Glutamatergic neuron (in vitro differentiated cells): ENCODE measurements around the gene DRGX. TPM values are rescaled to one million over a fixed set of nuclear protein-coding genes. Genes with fewer than 3 reads are reported as not detected.

Source experiments
- DNase-seq: peaks from one replicate; pipeline ENCODE4 v3.0.0; 2022
- H3K27ac Mint-ChIP-seq: one replicate; pipeline ENCODE4 v1.8.0; 2020; ENCODE audit warnings: mild to moderate bottlenecking, mixed read lengths, inconsistent platforms; ENCODE audit not compliant: unreplicated experiment
- H3K27me3 Mint-ChIP-seq: one replicate; pipeline ENCODE4 v1.8.0; 2020; ENCODE audit warnings: mild to moderate bottlenecking, moderate library complexity, mixed read lengths, inconsistent platforms; ENCODE audit not compliant: unreplicated experiment
- H3K36me3 Mint-ChIP-seq: one replicate; pipeline ENCODE4 v1.8.0; 2020; ENCODE audit warnings: mild to moderate bottlenecking, mixed read lengths, inconsistent platforms; ENCODE audit not compliant: unreplicated experiment
- H3K4me1 Mint-ChIP-seq: one replicate; pipeline ENCODE4 v1.8.0; 2020; ENCODE audit warnings: mild to moderate bottlenecking, low read depth, mixed read lengths, inconsistent platforms; ENCODE audit not compliant: unreplicated experiment
- H3K4me3 Mint-ChIP-seq: one replicate; pipeline ENCODE4 v1.8.0; 2020; ENCODE audit warnings: mild to moderate bottlenecking, mixed read lengths, inconsistent platforms; ENCODE audit not compliant: unreplicated experiment
- H3K9me3 Mint-ChIP-seq: one replicate; pipeline ENCODE4 v1.8.0; 2020; ENCODE audit warnings: mild to moderate bottlenecking, moderate library complexity, mixed read lengths, inconsistent platforms; ENCODE audit not compliant: unreplicated experiment
- total RNA-seq: library from RNA; stranded (reverse); fragmentation: NEBNext Ultra II Directional; extraction: Animal tissue kit (Norgen Biotek cat#: 25700); gene quantifications from one replicate; pipeline ENCODE4 v1.2.1, GENCODE V29; 2021; ENCODE audit not compliant: unreplicated experiment
- TF ChIP-seq, protein P1 (sequence below): fragments of 200-600 bp; sonication (generic); IDR thresholded peaks from one replicate; pipeline ENCODE4 v1.5.0; 2021; ENCODE audit not compliant: partially characterized antibody, unreplicated experiment

DRGX gene
- total RNA-seq, 1 donor from 2014 or later: 65.2 TPM

GRCh38 chr10:49365275-49365674 is 30.6 kb downstream of the DRGX start:
- Mint-ChIP-seq H3K4me1 (peaks cover 48% of the 10 kb centered on the region), H3K27me3 (peaks cover 8% of the 10 kb centered on the region), H3K36me3 (no peaks in the 10 kb centered on the region), H3K9me3 (peaks cover 11% of the 10 kb centered on the region), H3K4me3 (peak overlapping the region; percentile 54), H3K27ac (no peak overlapping the region)
- no peak for DNase-seq
- TF ChIP-seq, protein P1, sequence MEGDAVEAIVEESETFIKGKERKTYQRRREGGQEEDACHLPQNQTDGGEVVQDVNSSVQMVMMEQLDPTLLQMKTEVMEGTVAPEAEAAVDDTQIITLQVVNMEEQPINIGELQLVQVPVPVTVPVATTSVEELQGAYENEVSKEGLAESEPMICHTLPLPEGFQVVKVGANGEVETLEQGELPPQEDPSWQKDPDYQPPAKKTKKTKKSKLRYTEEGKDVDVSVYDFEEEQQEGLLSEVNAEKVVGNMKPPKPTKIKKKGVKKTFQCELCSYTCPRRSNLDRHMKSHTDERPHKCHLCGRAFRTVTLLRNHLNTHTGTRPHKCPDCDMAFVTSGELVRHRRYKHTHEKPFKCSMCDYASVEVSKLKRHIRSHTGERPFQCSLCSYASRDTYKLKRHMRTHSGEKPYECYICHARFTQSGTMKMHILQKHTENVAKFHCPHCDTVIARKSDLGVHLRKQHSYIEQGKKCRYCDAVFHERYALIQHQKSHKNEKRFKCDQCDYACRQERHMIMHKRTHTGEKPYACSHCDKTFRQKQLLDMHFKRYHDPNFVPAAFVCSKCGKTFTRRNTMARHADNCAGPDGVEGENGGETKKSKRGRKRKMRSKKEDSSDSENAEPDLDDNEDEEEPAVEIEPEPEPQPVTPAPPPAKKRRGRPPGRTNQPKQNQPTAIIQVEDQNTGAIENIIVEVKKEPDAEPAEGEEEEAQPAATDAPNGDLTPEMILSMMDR: no peak

- peaks cover 12% of the 10 kb centered on the region for H3K27me3 Mint-ChIP-seq
- DNase-seq: no peak
- peaks cover 15% of the 10 kb centered on the region for H3K9me3 Mint-ChIP-seq
- TF ChIP-seq, protein P1: no peak
- peaks cover 51% of the 10 kb centered on the region for H3K4me1 Mint-ChIP-seq
- H3K27ac Mint-ChIP-seq: peak overlapping the region; percentile 90
- no peaks in the 10 kb centered on the region for H3K36me3 Mint-ChIP-seq
- H3K4me3 Mint-ChIP-seq: peak overlapping the region; percentile 72
These were observed 31.1 kb downstream of the DRGX start for GRCh38 chr10:49364747-49365146.

- Mint-ChIP-seq H3K36me3 (no peaks in the 10 kb centered on the region), H3K4me3 (peak overlapping the region; percentile 72), H3K27ac (peak overlapping the region; percentile 90), H3K4me1 (peaks cover 47% of the 10 kb centered on the region), H3K9me3 (peaks cover 20% of the 10 kb centered on the region), H3K27me3 (peaks cover 17% of the 10 kb centered on the region)
- no peak for DNase-seq
- TF ChIP-seq, protein P1: no peak
These were observed 31.8 kb downstream of the DRGX start for GRCh38 chr10:49364051-49364450.

- peaks cover 2% of the 10 kb centered on the region for H3K36me3 Mint-ChIP-seq
- peaks cover 48% of the 10 kb centered on the region for H3K4me1 Mint-ChIP-seq
- TF ChIP-seq, protein P1: no peak
- no peak for DNase-seq
- H3K9me3 Mint-ChIP-seq: peaks cover 25% of the 10 kb centered on the region
- peaks cover 17% of the 10 kb centered on the region for H3K27me3 Mint-ChIP-seq
- peak overlapping the region; percentile 90 for H3K27ac Mint-ChIP-seq
- peak overlapping the region; percentile 72 for H3K4me3 Mint-ChIP-seq
These were observed 32.4 kb downstream of the DRGX start for GRCh38 chr10:49363309-49364031.

DNA sequence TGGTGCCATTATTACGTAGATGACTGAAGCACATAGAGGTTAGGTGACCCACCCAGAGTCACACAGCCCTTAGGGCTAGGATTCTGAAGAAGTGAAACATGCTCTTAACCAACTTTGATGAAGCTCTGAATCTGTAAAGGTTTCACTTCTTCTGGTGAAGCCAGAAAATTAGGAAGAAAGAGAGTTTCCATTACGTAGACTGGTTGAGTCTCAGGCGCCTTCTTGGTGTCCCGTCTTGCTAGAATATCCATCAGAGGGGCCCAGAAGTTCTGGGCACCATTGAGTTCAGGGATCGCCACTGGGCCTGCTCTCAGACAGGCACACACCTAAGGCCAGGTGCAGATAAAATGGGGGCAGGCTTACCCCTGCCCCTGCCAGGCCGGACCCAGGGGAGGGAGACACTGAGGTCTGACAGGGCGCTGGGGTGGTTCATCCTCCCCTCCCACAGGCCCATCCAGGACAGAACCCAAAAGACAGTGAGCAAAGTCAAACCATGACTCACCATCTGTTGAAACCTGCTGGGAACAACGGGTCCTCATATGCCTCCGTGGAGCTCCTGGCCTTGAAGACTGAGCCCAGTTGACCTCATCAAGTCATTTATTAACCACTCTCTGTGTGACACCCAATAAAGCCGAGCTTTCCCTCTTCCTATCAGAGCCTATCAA is 33.2 kb downstream of the DRGX start:
- H3K27ac Mint-ChIP-seq: no peak overlapping the region
- peak overlapping the region; percentile 42 for H3K4me3 Mint-ChIP-seq
- peaks cover 45% of the 10 kb centered on the region for H3K4me1 Mint-ChIP-seq
- peaks cover 27% of the 10 kb centered on the region for H3K9me3 Mint-ChIP-seq
- DNase-seq: no peak
- TF ChIP-seq, protein P1: no peak
- H3K36me3 Mint-ChIP-seq: peaks cover 4% of the 10 kb centered on the region
- H3K27me3 Mint-ChIP-seq: peaks cover 17% of the 10 kb centered on the region
